ENCODE data around the gene DHODH. TPM values are rescaled to one million over a fixed set of nuclear protein-coding genes. Genes with fewer than 3 reads are reported as not detected.

DHODH gene
- total and polyA plus RNA-seq, 2 of the 8 experiments (the other 6 are each of a cell fraction or from before 2014, with no cell fraction given): 9.1 to 19.4 TPM

- no peak for TF ChIP-seq SIN3A (conservative IDR thresholded peaks at IDR 0.05 in 1 of 2, IDR thresholded peaks at IDR 0.05 in 1 of 2; ENCODE audit: low read depth in 1 of 2, low read length in 2 of 2)
Measured at GRCh38 chr16:72044825-72045359, 36.3 kb downstream of the DHODH start (continued).
